Measurements from ENCODE around the gene RIBC2. TPM values are rescaled to one million over a fixed set of nuclear protein-coding genes. Genes with fewer than 3 reads are reported as not detected.

The RIBC2 gene
- total RNA-seq, 1 donor from 2014 or later = 0.52 TPM

DNA sequence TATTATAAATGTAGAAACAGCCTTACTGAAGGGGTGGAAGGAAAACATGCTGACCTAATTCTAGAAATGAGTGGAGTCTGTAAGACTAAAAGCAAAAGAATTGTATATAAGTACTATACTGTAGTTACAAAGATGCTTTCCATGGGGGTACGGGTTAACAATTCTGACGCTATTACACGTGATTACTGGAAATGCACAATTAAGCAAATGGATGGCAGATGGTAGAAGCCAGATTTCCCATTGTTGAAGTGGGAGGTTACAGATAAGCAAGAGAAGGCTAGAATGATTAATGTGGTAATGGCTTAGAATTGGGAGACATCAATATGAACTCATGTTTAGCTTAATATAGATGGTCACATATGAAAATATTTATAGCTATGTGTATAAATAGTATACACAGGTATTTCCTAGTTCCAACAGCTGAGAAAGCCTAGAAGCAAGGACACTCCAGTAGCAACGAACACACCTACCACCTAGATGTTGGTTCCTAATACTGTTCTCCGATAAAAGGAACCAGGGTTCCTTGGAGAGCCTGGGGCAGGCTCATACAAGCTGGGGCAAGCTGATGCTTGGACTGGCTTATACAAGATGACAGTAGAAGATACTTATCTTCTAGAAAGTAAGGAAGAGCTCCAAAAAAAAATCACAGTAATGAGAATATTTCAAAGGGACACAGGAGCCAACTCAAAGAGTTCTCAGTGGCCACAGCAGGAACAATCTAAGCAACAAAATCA, 13.6 kb upstream of the RIBC2 start:
- H3K27ac ChIP-seq (ENCODE audit: low read depth, low read length) = no peak overlapping the region
- H3K4me3 ChIP-seq (ENCODE audit: low read length in 3 of 3) = no peak overlapping the region
- peaks cover 0 to 2% (median 0%) of the 10 kb centered on the region in 3 donors for H3K27me3 ChIP-seq (ENCODE audit: control insufficient read depth in 3 of 3, insufficient read depth in 3 of 3, low read length in 3 of 3)
- H3K9ac ChIP-seq (ENCODE audit: low read depth in 1 of 3, low read length in 3 of 3) = no peak overlapping the region
- H3K9me3 ChIP-seq (ENCODE audit: control insufficient read depth in 3 of 3, low read length in 3 of 3) = no peaks in the 10 kb centered on the region
- H3K36me3 ChIP-seq (ENCODE audit: control insufficient read depth in 3 of 3, insufficient read depth in 3 of 3, low read length in 3 of 3) = no peaks in the 10 kb centered on the region
- H3K4me1 ChIP-seq (ENCODE audit: control insufficient read depth in 3 of 3, insufficient read depth in 3 of 3, low read length in 3 of 3) = peaks cover 0 to 4% (median 0%) of the 10 kb centered on the region in 3 donors

DNA sequence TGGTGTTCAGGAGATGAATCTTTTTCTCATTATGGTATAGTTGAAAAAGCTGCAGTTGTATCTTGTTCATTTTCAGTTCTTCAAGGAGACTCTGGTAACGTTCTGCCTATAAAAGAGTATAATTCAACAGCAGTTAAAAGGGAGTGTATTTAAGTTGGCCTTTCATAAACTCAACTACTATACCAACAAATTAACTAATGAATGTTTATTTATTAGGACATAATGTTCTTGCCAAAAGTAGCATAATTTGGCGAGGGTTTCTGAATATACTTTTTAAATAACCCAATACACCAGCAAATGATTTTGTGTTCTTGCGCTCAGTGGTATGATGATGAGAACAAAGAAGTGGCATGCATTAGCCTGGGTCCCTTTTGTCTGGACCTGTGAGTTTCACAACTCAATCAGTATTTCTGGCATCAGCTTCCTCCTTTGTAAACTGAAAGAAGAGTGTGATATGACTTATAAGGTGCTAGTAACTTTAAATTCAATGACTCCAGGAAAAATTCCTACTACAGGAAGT, 11.0 kb upstream of the RIBC2 start:
- Histone ChIP-seq H3K9ac (ENCODE audit: low read depth in 1 of 3, low read length in 3 of 3) (no peak overlapping the region), H3K36me3 (ENCODE audit: control insufficient read depth in 3 of 3, insufficient read depth in 3 of 3, low read length in 3 of 3) (no peaks in the 10 kb centered on the region), H3K4me1 (ENCODE audit: control insufficient read depth in 3 of 3, insufficient read depth in 3 of 3, low read length in 3 of 3) (peaks cover 0 to 4% (median 0%) of the 10 kb centered on the region in 3 donors), H3K27ac (ENCODE audit: low read depth, low read length) (no peak overlapping the region), H3K27me3 (ENCODE audit: control insufficient read depth in 3 of 3, insufficient read depth in 3 of 3, low read length in 3 of 3) (peaks cover 0 to 2% (median 0%) of the 10 kb centered on the region in 3 donors), H3K9me3 (ENCODE audit: control insufficient read depth in 3 of 3, low read length in 3 of 3) (no peaks in the 10 kb centered on the region), H3K4me3 (ENCODE audit: low read length in 3 of 3) (no peak overlapping the region)

DNA sequence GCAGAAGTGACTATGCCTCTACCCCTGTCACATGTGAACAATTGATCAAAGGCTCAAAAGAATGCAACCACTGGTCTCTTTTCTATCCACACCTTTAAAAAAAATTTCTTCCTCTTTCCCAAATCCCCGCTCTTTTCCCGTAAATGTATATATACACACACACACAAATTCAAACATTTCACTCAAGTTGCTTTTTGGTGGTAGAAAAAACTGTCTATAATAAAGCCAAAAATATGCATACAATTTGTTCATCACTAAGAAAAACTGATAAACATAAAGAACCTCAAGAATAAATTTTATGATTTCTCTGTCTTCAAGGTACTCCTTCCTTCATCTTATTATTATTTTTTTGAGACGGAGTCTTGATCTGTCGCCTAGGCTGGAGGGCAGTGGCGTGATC, 5.7 kb upstream of the RIBC2 start:
- peaks cover 0 to 3% (median 0%) of the 10 kb centered on the region in 3 donors for H3K27me3 ChIP-seq (ENCODE audit: control insufficient read depth in 3 of 3, insufficient read depth in 3 of 3, low read length in 3 of 3)
- H3K9me3 ChIP-seq (ENCODE audit: control insufficient read depth in 3 of 3, low read length in 3 of 3) = no peaks in the 10 kb centered on the region
- no peak overlapping the region for H3K4me3 ChIP-seq (ENCODE audit: low read length in 3 of 3)
- no peaks in the 10 kb centered on the region for H3K36me3 ChIP-seq (ENCODE audit: control insufficient read depth in 3 of 3, insufficient read depth in 3 of 3, low read length in 3 of 3)
- H3K9ac ChIP-seq (ENCODE audit: low read depth in 1 of 3, low read length in 3 of 3) = no peak overlapping the region
- H3K4me1 ChIP-seq (ENCODE audit: control insufficient read depth in 3 of 3, insufficient read depth in 3 of 3, low read length in 3 of 3) = no peaks in the 10 kb centered on the region
- no peak overlapping the region for H3K27ac ChIP-seq (ENCODE audit: low read depth, low read length)

DNA sequence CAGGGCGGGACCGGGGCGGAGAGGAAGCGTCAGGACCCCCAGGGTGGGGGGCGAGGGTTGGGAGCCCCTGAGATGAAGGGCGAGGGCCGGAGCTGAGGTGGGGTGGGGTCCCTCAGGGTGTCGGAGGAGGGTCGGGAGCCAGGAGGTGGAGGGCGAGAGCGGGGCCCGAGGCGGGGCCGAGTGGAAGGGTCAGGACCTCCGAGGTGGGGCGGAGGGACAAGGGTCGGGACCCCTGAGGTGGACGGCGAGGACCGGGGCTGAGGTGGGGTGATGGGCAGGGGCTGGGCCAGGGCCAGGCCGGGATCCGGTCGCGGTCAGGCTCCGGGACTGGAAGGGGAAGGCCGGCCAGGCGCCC, 503 bp upstream of the RIBC2 start:
- peak overlapping the region in 1 of 3 donors; percentile 78 for H3K4me3 ChIP-seq (ENCODE audit: low read length in 3 of 3)
- H3K27me3 ChIP-seq (ENCODE audit: control insufficient read depth in 3 of 3, insufficient read depth in 3 of 3, low read length in 3 of 3) = peaks cover 0 to 10% (median 5%) of the 10 kb centered on the region in 3 donors
- H3K27ac ChIP-seq (ENCODE audit: low read depth, low read length) = no peak overlapping the region
- H3K4me1 ChIP-seq (ENCODE audit: control insufficient read depth in 3 of 3, insufficient read depth in 3 of 3, low read length in 3 of 3) = peaks cover 8 to 11% (median 9%) of the 10 kb centered on the region in 3 donors
- no peak overlapping the region for H3K9ac ChIP-seq (ENCODE audit: low read depth in 1 of 3, low read length in 3 of 3)
- no peaks in the 10 kb centered on the region for H3K9me3 ChIP-seq (ENCODE audit: control insufficient read depth in 3 of 3, low read length in 3 of 3)
- no peaks in the 10 kb centered on the region for H3K36me3 ChIP-seq (ENCODE audit: control insufficient read depth in 3 of 3, insufficient read depth in 3 of 3, low read length in 3 of 3)

DNA sequence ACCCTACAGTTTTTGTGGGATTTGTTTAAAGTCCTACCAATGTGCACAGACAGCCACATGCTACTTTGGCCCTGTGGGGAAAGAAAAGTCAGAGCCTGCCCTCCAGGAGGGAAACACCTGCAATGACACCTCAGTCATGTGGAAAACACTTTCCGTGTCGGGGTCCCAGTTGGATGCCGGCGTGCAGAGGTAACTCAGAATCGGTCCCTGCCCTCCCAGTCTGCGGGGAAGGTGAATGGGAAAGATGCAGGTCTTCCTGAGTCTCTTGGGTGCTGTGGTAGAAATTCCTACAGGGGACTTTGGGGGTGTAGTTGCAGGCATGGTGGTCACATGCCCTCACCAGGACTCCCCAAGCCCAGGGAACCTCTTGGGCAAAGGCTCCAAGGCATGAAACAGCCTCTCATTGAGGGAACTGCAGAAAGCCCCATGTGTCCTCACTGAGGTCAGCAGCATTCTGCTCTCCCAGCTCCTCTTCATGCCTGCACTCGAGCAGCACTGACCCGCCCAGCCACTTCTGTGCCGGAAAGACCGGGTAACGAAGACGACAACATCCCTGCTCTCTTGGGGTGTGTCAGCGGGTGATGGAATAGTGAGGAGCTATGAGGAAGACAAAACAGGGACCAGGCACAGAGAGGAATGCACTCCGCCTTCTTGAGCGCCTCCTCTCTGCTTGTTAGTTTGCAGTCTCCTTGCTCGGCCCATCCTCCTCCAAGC, 4.7 kb downstream of the RIBC2 start:
- no peak overlapping the region for H3K4me3 ChIP-seq (ENCODE audit: low read length in 3 of 3)
- H3K27ac ChIP-seq (ENCODE audit: low read depth, low read length) = no peak overlapping the region
- peaks cover 6 to 9% (median 8%) of the 10 kb centered on the region in 3 donors for H3K4me1 ChIP-seq (ENCODE audit: control insufficient read depth in 3 of 3, insufficient read depth in 3 of 3, low read length in 3 of 3)
- H3K36me3 ChIP-seq (ENCODE audit: control insufficient read depth in 3 of 3, insufficient read depth in 3 of 3, low read length in 3 of 3) = no peaks in the 10 kb centered on the region
- no peak overlapping the region for H3K9ac ChIP-seq (ENCODE audit: low read depth in 1 of 3, low read length in 3 of 3)
- H3K27me3 ChIP-seq (ENCODE audit: control insufficient read depth in 3 of 3, insufficient read depth in 3 of 3, low read length in 3 of 3) = peaks cover 0 to 5% (median 3%) of the 10 kb centered on the region in 3 donors
- no peaks in the 10 kb centered on the region for H3K9me3 ChIP-seq (ENCODE audit: control insufficient read depth in 3 of 3, low read length in 3 of 3)

DNA sequence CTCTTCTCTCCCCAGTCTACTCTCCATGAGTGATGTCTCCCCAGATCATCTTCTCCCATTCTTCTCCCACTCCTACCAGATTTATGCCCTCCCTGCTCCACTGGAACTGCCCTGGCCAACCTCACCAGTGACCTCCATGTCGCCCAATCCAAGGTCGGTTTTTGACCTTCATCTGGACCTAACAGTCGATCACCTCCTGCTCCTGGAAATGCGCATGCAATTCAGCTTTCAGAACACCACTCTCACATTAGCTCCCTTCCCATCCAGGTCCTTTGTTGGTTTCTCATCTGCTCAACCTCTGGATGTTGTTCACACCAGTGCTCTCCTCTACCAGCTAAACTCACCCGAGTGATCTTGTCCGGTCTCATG, 5.3 kb downstream of the RIBC2 start:
- Histone ChIP-seq H3K4me1 (ENCODE audit: control insufficient read depth in 3 of 3, insufficient read depth in 3 of 3, low read length in 3 of 3) (peaks cover 2 to 4% (median 3%) of the 10 kb centered on the region in 3 donors), H3K27ac (ENCODE audit: low read depth, low read length) (no peak overlapping the region), H3K9me3 (ENCODE audit: control insufficient read depth in 3 of 3, low read length in 3 of 3) (no peaks in the 10 kb centered on the region), H3K27me3 (ENCODE audit: control insufficient read depth in 3 of 3, insufficient read depth in 3 of 3, low read length in 3 of 3) (peaks cover 0 to 2% (median 1%) of the 10 kb centered on the region in 3 donors), H3K4me3 (ENCODE audit: low read length in 3 of 3) (no peak overlapping the region), H3K36me3 (ENCODE audit: control insufficient read depth in 3 of 3, insufficient read depth in 3 of 3, low read length in 3 of 3) (no peaks in the 10 kb centered on the region), H3K9ac (ENCODE audit: low read depth in 1 of 3, low read length in 3 of 3) (no peak overlapping the region)

DNA sequence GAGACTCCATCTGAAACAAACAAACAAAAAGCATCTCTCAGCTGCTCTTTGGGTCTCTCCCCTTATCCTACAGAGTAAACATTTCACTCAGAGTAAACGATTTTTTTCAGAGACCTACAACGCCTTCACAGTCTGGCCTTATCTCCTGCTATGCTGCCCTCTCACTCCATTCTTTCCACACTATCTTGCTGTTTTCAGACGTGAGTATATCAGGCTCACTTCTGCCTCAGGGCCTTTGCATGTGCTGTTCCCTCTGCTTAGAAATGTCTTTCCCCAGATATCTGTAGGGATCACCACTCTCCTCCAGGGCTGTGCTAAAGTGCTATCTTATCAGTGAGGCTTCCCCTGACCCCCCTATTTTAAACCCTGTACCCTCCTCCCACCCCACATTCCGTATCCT, 6.5 kb downstream of the RIBC2 start:
- H3K4me3 ChIP-seq (ENCODE audit: low read length in 3 of 3) = no peak overlapping the region
- no peaks in the 10 kb centered on the region for H3K4me1 ChIP-seq (ENCODE audit: control insufficient read depth in 3 of 3, insufficient read depth in 3 of 3, low read length in 3 of 3)
- H3K9me3 ChIP-seq (ENCODE audit: control insufficient read depth in 3 of 3, low read length in 3 of 3) = no peaks in the 10 kb centered on the region
- no peak overlapping the region for H3K27ac ChIP-seq (ENCODE audit: low read depth, low read length)
- H3K9ac ChIP-seq (ENCODE audit: low read depth in 1 of 3, low read length in 3 of 3) = no peak overlapping the region
- H3K27me3 ChIP-seq (ENCODE audit: control insufficient read depth in 3 of 3, insufficient read depth in 3 of 3, low read length in 3 of 3) = no peaks in the 10 kb centered on the region
- H3K36me3 ChIP-seq (ENCODE audit: control insufficient read depth in 3 of 3, insufficient read depth in 3 of 3, low read length in 3 of 3) = no peaks in the 10 kb centered on the region

DNA sequence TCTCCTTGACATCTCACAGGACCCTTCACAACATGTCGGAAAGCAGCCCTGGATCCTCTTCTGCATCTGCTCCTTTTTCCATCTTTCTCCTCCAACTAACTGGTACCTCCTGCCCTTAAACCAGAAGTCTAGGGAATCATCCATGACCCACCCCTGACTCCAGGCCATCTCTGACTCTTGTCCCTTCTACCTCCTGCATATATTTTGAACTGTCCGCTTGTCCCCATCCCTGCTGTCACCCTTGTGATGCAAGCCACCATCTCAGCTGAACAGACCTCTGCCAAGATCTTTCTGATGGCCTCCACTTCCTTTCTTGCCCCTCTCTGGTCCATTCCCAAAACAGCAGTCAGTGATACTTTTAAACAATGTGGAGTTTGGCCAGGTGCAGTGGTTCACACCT, 7.0 kb downstream of the RIBC2 start:
- Histone ChIP-seq H3K4me3 (ENCODE audit: low read length in 3 of 3) (no peak overlapping the region), H3K27ac (ENCODE audit: low read depth, low read length) (no peak overlapping the region), H3K4me1 (ENCODE audit: control insufficient read depth in 3 of 3, insufficient read depth in 3 of 3, low read length in 3 of 3) (no peaks in the 10 kb centered on the region), H3K9ac (ENCODE audit: low read depth in 1 of 3, low read length in 3 of 3) (no peak overlapping the region), H3K27me3 (ENCODE audit: control insufficient read depth in 3 of 3, insufficient read depth in 3 of 3, low read length in 3 of 3) (no peaks in the 10 kb centered on the region), H3K9me3 (ENCODE audit: control insufficient read depth in 3 of 3, low read length in 3 of 3) (no peaks in the 10 kb centered on the region), H3K36me3 (ENCODE audit: control insufficient read depth in 3 of 3, insufficient read depth in 3 of 3, low read length in 3 of 3) (no peaks in the 10 kb centered on the region)

DNA sequence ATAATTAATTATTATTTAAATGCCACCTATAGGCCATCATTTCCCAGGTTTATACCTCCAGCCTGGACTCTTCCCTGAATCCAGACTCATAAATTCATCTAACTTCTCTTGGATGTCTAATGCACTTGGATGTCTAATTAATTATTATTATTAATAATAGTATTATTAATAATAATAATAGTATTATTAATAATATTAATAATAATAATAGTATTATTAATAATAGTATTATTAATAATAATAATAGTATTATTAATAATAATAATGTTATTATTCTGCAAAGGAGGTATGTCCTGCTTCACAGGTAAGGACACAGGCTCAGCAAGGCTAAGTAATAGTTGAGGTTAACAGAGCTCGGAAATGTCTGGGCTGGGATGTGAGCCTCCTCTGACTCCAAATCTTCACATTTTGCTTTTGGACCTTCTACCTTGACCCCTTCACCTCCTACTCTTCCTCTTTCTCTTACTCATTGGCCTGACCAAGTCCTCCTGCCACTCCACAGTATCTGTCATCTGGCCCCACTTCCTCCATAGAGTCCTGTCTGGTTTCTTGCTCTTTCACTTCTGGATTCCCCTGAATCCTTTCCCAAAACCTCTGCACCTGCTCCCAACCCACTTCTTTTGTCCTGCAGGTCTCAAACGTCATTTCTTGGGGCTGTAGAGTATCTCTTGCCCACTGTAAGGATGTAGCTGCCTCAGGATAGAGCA, 8.0 kb downstream of the RIBC2 start:
- Histone ChIP-seq H3K36me3 (ENCODE audit: control insufficient read depth in 3 of 3, insufficient read depth in 3 of 3, low read length in 3 of 3) (no peaks in the 10 kb centered on the region), H3K9ac (ENCODE audit: low read depth in 1 of 3, low read length in 3 of 3) (no peak overlapping the region), H3K9me3 (ENCODE audit: control insufficient read depth in 3 of 3, low read length in 3 of 3) (no peaks in the 10 kb centered on the region), H3K4me1 (ENCODE audit: control insufficient read depth in 3 of 3, insufficient read depth in 3 of 3, low read length in 3 of 3) (no peaks in the 10 kb centered on the region), H3K4me3 (ENCODE audit: low read length in 3 of 3) (no peak overlapping the region), H3K27me3 (ENCODE audit: control insufficient read depth in 3 of 3, insufficient read depth in 3 of 3, low read length in 3 of 3) (no peaks in the 10 kb centered on the region), H3K27ac (ENCODE audit: low read depth, low read length) (no peak overlapping the region)

Measured in skeletal muscle tissue (tissue), 4 donors.